ENCODE results near the gene CETP. TPM values are rescaled to one million over a fixed set of nuclear protein-coding genes. Genes with fewer than 3 reads are reported as not detected.

CETP gene
- total RNA-seq, 1 donor from 2014 or later = not detected

DNA sequence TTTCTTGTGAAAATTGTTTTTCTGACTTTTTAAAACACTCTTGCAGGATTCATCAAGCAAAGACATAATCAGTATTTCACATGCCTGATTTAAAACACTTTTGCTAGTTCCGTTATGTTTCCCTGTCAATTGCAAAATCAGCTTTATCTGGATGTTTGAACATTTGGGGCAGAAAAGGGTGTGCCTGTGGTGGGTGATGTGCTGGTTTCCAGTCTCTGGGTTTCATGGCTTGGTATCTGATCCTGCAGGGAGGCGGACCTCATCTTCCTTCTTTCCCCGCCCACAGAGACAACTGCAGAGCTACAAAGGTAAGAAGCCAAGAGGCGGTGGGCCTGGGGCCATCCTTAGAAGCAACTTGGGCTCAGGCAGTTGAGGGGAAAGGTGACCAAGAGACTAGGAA lies 69.4 kb downstream of the CETP start:
- TF ChIP-seq, protein P1, sequence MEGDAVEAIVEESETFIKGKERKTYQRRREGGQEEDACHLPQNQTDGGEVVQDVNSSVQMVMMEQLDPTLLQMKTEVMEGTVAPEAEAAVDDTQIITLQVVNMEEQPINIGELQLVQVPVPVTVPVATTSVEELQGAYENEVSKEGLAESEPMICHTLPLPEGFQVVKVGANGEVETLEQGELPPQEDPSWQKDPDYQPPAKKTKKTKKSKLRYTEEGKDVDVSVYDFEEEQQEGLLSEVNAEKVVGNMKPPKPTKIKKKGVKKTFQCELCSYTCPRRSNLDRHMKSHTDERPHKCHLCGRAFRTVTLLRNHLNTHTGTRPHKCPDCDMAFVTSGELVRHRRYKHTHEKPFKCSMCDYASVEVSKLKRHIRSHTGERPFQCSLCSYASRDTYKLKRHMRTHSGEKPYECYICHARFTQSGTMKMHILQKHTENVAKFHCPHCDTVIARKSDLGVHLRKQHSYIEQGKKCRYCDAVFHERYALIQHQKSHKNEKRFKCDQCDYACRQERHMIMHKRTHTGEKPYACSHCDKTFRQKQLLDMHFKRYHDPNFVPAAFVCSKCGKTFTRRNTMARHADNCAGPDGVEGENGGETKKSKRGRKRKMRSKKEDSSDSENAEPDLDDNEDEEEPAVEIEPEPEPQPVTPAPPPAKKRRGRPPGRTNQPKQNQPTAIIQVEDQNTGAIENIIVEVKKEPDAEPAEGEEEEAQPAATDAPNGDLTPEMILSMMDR (IDR thresholded peaks at IDR 0.05; ENCODE audit: partially characterized antibody, unreplicated experiment) = no peak
- H3K4me1 Mint-ChIP-seq (ENCODE audit: low read depth, unreplicated experiment) = no peaks in the 10 kb centered on the region

DNA sequence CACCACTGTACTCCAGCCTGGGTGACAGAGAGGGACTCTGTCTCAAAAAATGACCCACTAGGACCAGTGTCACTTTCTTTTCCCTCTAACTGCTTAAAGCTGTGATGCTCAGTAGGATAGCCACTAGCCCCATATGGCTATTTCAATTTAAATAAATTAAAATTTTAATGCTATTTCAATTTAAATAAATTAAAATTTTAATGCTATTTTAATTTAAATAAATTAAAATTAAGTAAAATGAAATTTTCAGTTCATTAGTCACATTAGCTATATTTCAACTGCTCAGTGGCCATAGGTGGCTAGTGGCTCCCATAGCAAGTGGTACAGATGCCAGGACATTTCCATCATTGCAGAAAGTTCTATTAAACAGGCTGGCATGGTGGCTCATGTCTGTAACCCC lies 70.6 kb downstream of the CETP start:
- DNase-seq = no peak

More for the DNA sequence above, 69.4 kb downstream of the CETP start:
- H3K27me3 Mint-ChIP-seq (ENCODE audit: unreplicated experiment) = peaks cover 10% of the 10 kb centered on the region
- DNase-seq = no peak
- peaks cover 3% of the 10 kb centered on the region for H3K9me3 Mint-ChIP-seq (ENCODE audit: unreplicated experiment)
- no peaks in the 10 kb centered on the region for H3K36me3 Mint-ChIP-seq (ENCODE audit: unreplicated experiment)
- no peak overlapping the region for H3K27ac Mint-ChIP-seq (ENCODE audit: unreplicated experiment)
- no peak overlapping the region for H3K4me3 Mint-ChIP-seq (ENCODE audit: unreplicated experiment)

DNA sequence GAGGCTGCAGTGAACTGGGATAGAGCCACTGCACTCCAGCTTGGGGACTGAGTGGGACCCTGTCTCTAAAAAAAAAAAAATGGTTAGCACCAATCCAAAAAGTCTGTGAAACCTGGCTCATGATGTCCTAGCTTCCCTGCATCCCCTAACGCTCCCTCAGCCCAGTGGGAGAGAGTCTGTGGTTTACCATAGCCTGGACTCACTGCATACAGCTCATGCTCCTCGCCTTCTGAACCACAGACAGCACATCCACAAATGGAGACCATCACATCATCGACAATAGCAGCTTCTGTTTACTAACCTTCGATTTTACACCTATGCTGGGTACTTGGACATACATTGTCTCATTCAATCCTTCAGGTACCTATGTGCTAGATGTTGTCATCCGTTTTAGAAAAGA lies 71.2 kb downstream of the CETP start:
- H3K27me3 Mint-ChIP-seq (ENCODE audit: unreplicated experiment) = peaks cover 5% of the 10 kb centered on the region
- no peaks in the 10 kb centered on the region for H3K36me3 Mint-ChIP-seq (ENCODE audit: unreplicated experiment)
- TF ChIP-seq, protein P1 (IDR thresholded peaks at IDR 0.05; ENCODE audit: partially characterized antibody, unreplicated experiment) = no peak

More for the DNA sequence above, 70.6 kb downstream of the CETP start:
- H3K36me3 Mint-ChIP-seq (ENCODE audit: unreplicated experiment) = no peaks in the 10 kb centered on the region
- H3K27ac Mint-ChIP-seq (ENCODE audit: unreplicated experiment) = no peak overlapping the region
- no peaks in the 10 kb centered on the region for H3K4me1 Mint-ChIP-seq (ENCODE audit: low read depth, unreplicated experiment)
- H3K4me3 Mint-ChIP-seq (ENCODE audit: unreplicated experiment) = no peak overlapping the region
- TF ChIP-seq, protein P1 (IDR thresholded peaks at IDR 0.05; ENCODE audit: partially characterized antibody, unreplicated experiment) = no peak
- H3K9me3 Mint-ChIP-seq (ENCODE audit: unreplicated experiment) = peaks cover 1% of the 10 kb centered on the region
- H3K27me3 Mint-ChIP-seq (ENCODE audit: unreplicated experiment) = peaks cover 7% of the 10 kb centered on the region

More for the DNA sequence above, 71.2 kb downstream of the CETP start:
- Mint-ChIP-seq H3K4me3 (ENCODE audit: unreplicated experiment) (no peak overlapping the region), H3K27ac (ENCODE audit: unreplicated experiment) (no peak overlapping the region), H3K9me3 (ENCODE audit: unreplicated experiment) (no peaks in the 10 kb centered on the region), H3K4me1 (ENCODE audit: low read depth, unreplicated experiment) (no peaks in the 10 kb centered on the region)
- no peak for DNase-seq

Other genes with a start within 250 kb of the CETP start
- gene NUP93, start 231.8 kb upstream of the CETP start, total RNA-seq (ENCODE audit: unreplicated experiment) = 84.1 TPM
- not detected for gene SLC12A3, start 96.7 kb upstream of the CETP start, total RNA-seq (ENCODE audit: unreplicated experiment)
- 160 TPM for gene HERPUD1, start 29.8 kb upstream of the CETP start, total RNA-seq (ENCODE audit: unreplicated experiment)
- gene NLRC5, start 27.6 kb downstream of the CETP start, total RNA-seq (ENCODE audit: unreplicated experiment) = 1.5 TPM
- 3.4 TPM for gene CPNE2, start 130.6 kb downstream of the CETP start, total RNA-seq (ENCODE audit: unreplicated experiment)
- gene PSME3IP1, start 224.1 kb downstream of the CETP start, total RNA-seq (ENCODE audit: unreplicated experiment) = 124 TPM
- 70.0 TPM for gene RSPRY1, start 224.4 kb downstream of the CETP start, total RNA-seq (ENCODE audit: unreplicated experiment)